IMR-90 (cell line): Measurements from ENCODE around the gene DGKD. TPM values are rescaled to one million over a fixed set of nuclear protein-coding genes. Genes with fewer than 3 reads are reported as not detected.

Experiments used
- ATAC-seq: fragments of 200-7000 bp; cut with Tn5 transposase; 2 replicates; pipeline ENCODE4 v1.9.1; 2020; ENCODE audit warnings: low read depth, mild to moderate bottlenecking, moderate library complexity
- BruUV-seq: library from RNA; stranded (reverse); fragments of 400-500 nt; replicated peaks from 2 replicates; lab custom pipeline; 2021; lab: Mats Ljungman, UMichigan
- CTCF ChIA-PET: fragments of 300-600 bp; formaldehyde crosslinking; extraction: SDS; loops from one replicate; lab custom pipeline; 2021; ENCODE audit warnings: antibody characterized with exemption; lab: Yijun Ruan, JAX
- POLR2A ChIA-PET: fragments of 300-600 bp; sonication (Branson Sonifier 250); formaldehyde crosslinking; loops from one replicate; lab custom pipeline; 2022; ENCODE audit warnings: antibody characterized with exemption; ENCODE audit not compliant: unreplicated experiment; lab: Charles Lee
- DNase-seq: peaks from one replicate; pipeline ENCODE4 v3.0.0; 2013
- H2AFZ ChIP-seq: replicated peaks from 2 replicates; pipeline ENCODE3; 2013; ENCODE audit warnings: low read length, mild to moderate bottlenecking; ENCODE audit not compliant: poor library complexity
- H2AK5ac ChIP-seq: 2 replicates; pipeline ENCODE4 v1.6.1; 2013; ENCODE audit warnings: low read depth, low read length, inconsistent platforms
- H2AK9ac ChIP-seq: replicated peaks from 2 replicates; pipeline ENCODE3; 2013; ENCODE audit warnings: mild to moderate bottlenecking, low read depth, low read length, moderate library complexity; ENCODE audit not compliant: poor library complexity
- H2BK120ac ChIP-seq: 2 replicates; pipeline ENCODE4 v1.6.1; 2013; ENCODE audit warnings: low read depth, low read length, inconsistent platforms
- H2BK15ac ChIP-seq: 3 replicates; pipeline ENCODE4 v1.6.1; 2013; ENCODE audit warnings: low read depth, low read length, inconsistent platforms
- H2BK20ac ChIP-seq: 2 replicates; pipeline ENCODE4 v1.6.1; 2013; ENCODE audit warnings: low read depth, mild to moderate bottlenecking, inconsistent platforms, low read length, moderate library complexity
- H2BK5ac ChIP-seq: 2 replicates; pipeline ENCODE4 v1.6.1; 2013; ENCODE audit warnings: mild to moderate bottlenecking, low read depth, low read length, inconsistent platforms; ENCODE audit not compliant: poor library complexity, severe bottlenecking
- H3K14ac ChIP-seq: replicated peaks from 2 replicates; pipeline ENCODE4 v1.6.1; 2013; ENCODE audit warnings: low read depth, low read length, inconsistent platforms
- H3K18ac ChIP-seq: 2 replicates; pipeline ENCODE4 v1.6.1; 2013; ENCODE audit warnings: low read depth, low read length, control low read depth
- H3K23ac ChIP-seq: 2 replicates; pipeline ENCODE4 v1.6.1; 2013; ENCODE audit warnings: low read depth, low read length, inconsistent platforms
- H3K27ac ChIP-seq: 2 replicates; pipeline ENCODE4 v1.5.1; 2013; ENCODE audit warnings: mild to moderate bottlenecking, control low read depth, low read length; ENCODE audit not compliant: insufficient read depth
- H3K27me3 ChIP-seq: 2 replicates; pipeline ENCODE4 v1.6.1; 2013; ENCODE audit warnings: low read length; ENCODE audit not compliant: control insufficient read depth, insufficient read depth
- H3K36me3 ChIP-seq: 2 replicates; pipeline ENCODE4 v1.6.1; 2013; ENCODE audit warnings: low read length, mixed read lengths; ENCODE audit not compliant: control insufficient read depth, insufficient read depth
- H3K4ac ChIP-seq: 2 replicates; pipeline ENCODE4 v1.6.1; 2013; ENCODE audit warnings: low read depth, low read length, inconsistent platforms
- H3K4me1 ChIP-seq: 2 replicates; pipeline ENCODE4 v1.6.1; 2013; ENCODE audit warnings: low read length, mixed read lengths; ENCODE audit not compliant: control insufficient read depth, insufficient read depth
- H3K4me2 ChIP-seq: 2 replicates; pipeline ENCODE4 v1.6.1; 2013; ENCODE audit warnings: low read depth, mild to moderate bottlenecking, control low read depth, low read length, moderate library complexity
- H3K4me3 ChIP-seq: 2 replicates; pipeline ENCODE4 v1.5.1; 2013; ENCODE audit warnings: low read depth, mild to moderate bottlenecking, control low read depth, low read length, moderate library complexity; ENCODE audit not compliant: insufficient read depth
- H3K56ac ChIP-seq: 2 replicates; pipeline ENCODE4 v1.6.1; 2013; ENCODE audit warnings: low read length, inconsistent platforms; ENCODE audit not compliant: insufficient read depth; ENCODE audit errors: extremely low read depth
- H3K79me1 ChIP-seq, 2 experiments: 2 replicates each; pipeline ENCODE4 v1.6.1; 2013; ENCODE audit warnings: low read length in 2 of 2, inconsistent platforms in 1 of 2, low read depth in 1 of 2
- H3K9ac ChIP-seq: 2 replicates; pipeline ENCODE4 v1.6.1; 2013; ENCODE audit warnings: low read depth, low read length, control low read depth
- H3K9me1 ChIP-seq: 2 replicates; pipeline ENCODE4 v1.6.1; 2013; ENCODE audit warnings: low read length, inconsistent platforms; ENCODE audit not compliant: insufficient read depth
- H3K9me3 ChIP-seq: 2 replicates; pipeline ENCODE4 v1.6.1; 2013; ENCODE audit warnings: low read length; ENCODE audit not compliant: control insufficient read depth, insufficient read depth
- H4K20me1 ChIP-seq: 2 replicates; pipeline ENCODE4 v1.6.1; 2013; ENCODE audit warnings: low read length, inconsistent platforms; ENCODE audit not compliant: insufficient read depth
- H4K5ac ChIP-seq: 2 replicates; pipeline ENCODE4 v1.6.1; 2013; ENCODE audit warnings: mild to moderate bottlenecking, low read depth, low read length, control low read depth
- H4K8ac ChIP-seq, 2 experiments: 2 replicates each; pipeline ENCODE4 v1.6.1; 2013; ENCODE audit warnings: low read depth in 2 of 2, low read length in 2 of 2, control low read depth in 1 of 2, inconsistent platforms in 1 of 2
- H4K91ac ChIP-seq: 2 replicates; pipeline ENCODE4 v1.6.1; 2013; ENCODE audit warnings: low read depth, low read length, inconsistent platforms; ENCODE audit not compliant: insufficient read depth
- CEBPB ChIP-seq: IDR thresholded peaks from 2 replicates; pipeline ENCODE4 v1.6.1; 2012; ENCODE audit warnings: low read depth, low read length, improper control_type of control experiment
- CHD1 ChIP-seq: IDR thresholded peaks from 2 replicates; pipeline ENCODE4 v1.6.1; 2012; ENCODE audit warnings: low read depth, low read length, improper control_type of control experiment
- FOS ChIP-seq: fragments of 150-350 bp; IDR thresholded peaks from 2 replicates; pipeline ENCODE4 v1.6.1; 2016; ENCODE audit warnings: low read depth, low read length
- MAZ ChIP-seq: IDR thresholded peaks from 2 replicates; pipeline ENCODE4 v1.6.1; 2012; ENCODE audit warnings: low read depth, mild to moderate bottlenecking, low read length, improper control_type of control experiment, moderate library complexity, borderline replicate concordance
- MXI1 ChIP-seq: IDR thresholded peaks from 2 replicates; pipeline ENCODE4 v1.6.1; 2012; ENCODE audit warnings: low read depth, mild to moderate bottlenecking, low read length, moderate library complexity, borderline replicate concordance
- RAD21 ChIP-seq: IDR thresholded peaks from 2 replicates; pipeline ENCODE4 v1.6.1; 2012; ENCODE audit warnings: low read length, improper control_type of control experiment
- RFX5 ChIP-seq: IDR thresholded peaks from 2 replicates; pipeline ENCODE4 v1.8.0; 2012; ENCODE audit warnings: low read depth, mild to moderate bottlenecking, low read length, moderate library complexity
- SMC3 ChIP-seq: fragments of 150-350 bp; IDR thresholded peaks from 2 replicates; pipeline ENCODE4 v1.6.1; 2016; ENCODE audit warnings: low read depth, mild to moderate bottlenecking, antibody characterized with exemption, low read length, moderate library complexity
- USF2 ChIP-seq: fragments of 150-350 bp; IDR thresholded peaks from 2 replicates; pipeline ENCODE4 v1.6.1; 2017; ENCODE audit warnings: mild to moderate bottlenecking, antibody characterized with exemption, low read length, low read depth
- WGBS, 2 experiments: methylation state at CpG; one replicate each; pipeline versions ENCODE4 v1.1.5 to v1.1.7; 2013; ENCODE audit warnings: missing lambda C conversion rate in 2 of 2; ENCODE audit not compliant: insufficient read length in 1 of 2; ENCODE audit errors: extremely low coverage in 2 of 2; 5-methylcytosine and 5-hydroxymethylcytosine counted together
- dilution Hi-C: fragments of 300-500 bp; cut with HindIII; formaldehyde crosslinking; loops from one replicate; pipeline ENCODE4 v1.14.3; 2018; ENCODE audit warnings: low sequenced_read_pairs; ENCODE audit not compliant: unreplicated experiment
- in situ Hi-C: fragments of 300-500 bp; cut with MboI; formaldehyde crosslinking; loops from 3 replicates; pipeline ENCODE4 v1.14.3; 2019; ENCODE audit warnings: low sequenced_read_pairs, inconsistent platforms, mixed read lengths
- intact Hi-C: fragments of 100-400 bp; cut with micrococcal nuclease; formaldehyde crosslinking; loops from 2 replicates; pipeline ENCODE4 v1.10.0; 2022
- polyA plus RNA-seq, 3 experiments: library from polyadenylated mRNA; depleted of rRNA; stranded (reverse); fragments of >200 nt; gene quantifications; 2 replicates each; pipeline ENCODE4 v1.2.3, GENCODE V29; 2012; ENCODE audit warnings: low replicate concordance in 1 of 3
- total RNA-seq: library from RNA; depleted of rRNA; stranded (reverse); fragments of >200 nt; gene quantifications from 2 replicates; pipeline ENCODE4 v1.2.3, GENCODE V29; 2012

Gene DGKD
- total and polyA plus RNA-seq, 2 of the 4 experiments (the other 2 are of a cell fraction) = 6.5 to 10.1 TPM

- no peak overlapping the region for H4K8ac ChIP-seq
- intact Hi-C loops = no loop called here
- H3K4me2 ChIP-seq = no peak overlapping the region
- no peak overlapping the region for H3K56ac ChIP-seq
- no CpG with 5 or more reads among the region's 3 CpGs for WGBS, 2 experiments
- in situ Hi-C loops = no loop called here
- H2BK15ac ChIP-seq = no peak overlapping the region
- ChIA-PET POLR2A (no interaction called here), CTCF (no interaction called here)
- H2AK5ac ChIP-seq = no peak overlapping the region
- no peak overlapping the region for H3K9ac ChIP-seq
- dilution Hi-C loops = no loop called here
- no peak overlapping the region for H2BK20ac ChIP-seq
- H3K4me3 ChIP-seq = no peak overlapping the region
- no peak overlapping the region for H2AK9ac ChIP-seq
- no peak overlapping the region for H3K4ac ChIP-seq
- DNase-seq (no peak), ATAC-seq (no peak)
- H3K36me3 ChIP-seq = no peaks in the 10 kb centered on the region
- H4K91ac ChIP-seq = no peak overlapping the region
- no peak overlapping the region for H2BK120ac ChIP-seq
- no peaks in the 10 kb centered on the region for H3K9me3 ChIP-seq
- H3K18ac ChIP-seq = no peak overlapping the region
- H3K79me1 ChIP-seq = no peaks in the 10 kb centered on the region
- H3K4me1 ChIP-seq = no peaks in the 10 kb centered on the region
- no peaks in the 10 kb centered on the region for H3K9me1 ChIP-seq
- H3K23ac ChIP-seq = no peak overlapping the region
- no peak overlapping the region for H3K27ac ChIP-seq
- H4K20me1 ChIP-seq = no peaks in the 10 kb centered on the region
- TF ChIP-seq USF2 = no peak
- no peak for TF ChIP-seq SMC3
- no peak for TF ChIP-seq RAD21
- TF ChIP-seq CHD1 = no peak
- no peak for TF ChIP-seq MAZ
- TF ChIP-seq FOS = no peak
- no peak for TF ChIP-seq MXI1
- TF ChIP-seq RFX5 = no peak
- no peak for TF ChIP-seq CEBPB
- peaks cover 18% of the 10 kb centered on the region for H3K27me3 ChIP-seq
- no TSS peak for BruUV-seq
- no peak overlapping the region for H4K5ac ChIP-seq
- H2BK5ac ChIP-seq = no peak overlapping the region
- no peak overlapping the region for H3K14ac ChIP-seq
- no peak overlapping the region for H2AFZ ChIP-seq
Observed at GRCh38 chr2:233341296-233341695, 13.0 kb upstream of the DGKD start.
